SK-N-SH (cell line): ENCODE data around the gene CAD. TPM values are rescaled to one million over a fixed set of nuclear protein-coding genes. Genes with fewer than 3 reads are reported as not detected.

Experiments
- CTCF ChIA-PET: fragments of 300-600, 350-600 bp; formaldehyde crosslinking; extraction: SDS; loops from one replicate; lab custom pipeline; 2021; lab: Yijun Ruan, JAX
- POLR2A ChIA-PET: fragments of 350-600 bp; sonication (Branson Sonifier 250); formaldehyde crosslinking; extraction: SDS; loops from one replicate; lab custom pipeline; 2020; ENCODE audit warnings: antibody characterized with exemption, inconsistent platforms; lab: Yijun Ruan, JAX
- DNase-seq: peaks from one replicate; pipeline ENCODE4 v3.0.0; 2012
- H2AFZ ChIP-seq: fragments of 200-600 bp; sonication (generic); 2 replicates; pipeline ENCODE4 v1.8.1; 2016; ENCODE audit warnings: antibody characterized with exemption, mild to moderate bottlenecking, low read depth
- H3F3A ChIP-seq: fragments of 200-600 bp; sonication (generic); replicated peaks from 2 replicates; pipeline ENCODE3; 2016; ENCODE audit warnings: antibody characterized with exemption, mild to moderate bottlenecking; ENCODE audit not compliant: insufficient read depth
- H3K27ac ChIP-seq, 2 experiments: fragments of 200-500 bp in 1 of 2; fragments of 200-600 bp in 1 of 2; sonication (Bioruptor generic) in 1 of 2; sonication (generic), shearing (Covaris generic) in 1 of 2; 2 replicates each; pipeline versions ENCODE4 v1.5.1 to v1.6.1; 2014 to 2016; ENCODE audit warnings: low read depth in 2 of 2, inconsistent platforms in 1 of 2, low read length in 1 of 2, mild to moderate bottlenecking in 1 of 2, mixed read lengths in 1 of 2
- H3K27me3 ChIP-seq: fragments of 200-600 bp; sonication (generic), shearing (Covaris generic); 2 replicates; pipeline ENCODE4 v1.6.1; 2016; ENCODE audit warnings: mixed run types; ENCODE audit not compliant: insufficient read depth
- H3K36me3 ChIP-seq, 2 experiments: fragments of 200-500 bp in 1 of 2; fragments of 200-600 bp in 1 of 2; sonication (Bioruptor generic) in 1 of 2; sonication (generic) in 1 of 2; replicated peaks in 1 of 2; 2 replicates each; pipeline versions ENCODE3 to v1.5.1; 2014 to 2016; ENCODE audit warnings: low read length in 1 of 2, mild to moderate bottlenecking in 1 of 2; ENCODE audit not compliant: insufficient read depth in 2 of 2, control insufficient read depth in 1 of 2
- H3K4me1 ChIP-seq, 2 experiments: fragments of 200-500 bp in 1 of 2; fragments of 200-600 bp in 1 of 2; sonication (Bioruptor generic) in 1 of 2; sonication (generic), shearing (Covaris generic) in 1 of 2; 2 replicates each; pipeline versions ENCODE4 v1.5.1 to v1.6.1; 2014 to 2016; ENCODE audit warnings: low read depth in 1 of 2, low read length in 1 of 2, mixed run types in 1 of 2; ENCODE audit not compliant: insufficient read depth in 2 of 2, control insufficient read depth in 1 of 2
- H3K4me2 ChIP-seq: fragments of 200-600 bp; sonication (generic), shearing (Covaris generic); 2 replicates; pipeline ENCODE4 v1.6.1; 2017; ENCODE audit warnings: mixed run types
- H3K4me3 ChIP-seq, 2 experiments: fragments of 200-500 bp in 1 of 2; fragments of 200-600 bp in 1 of 2; sonication (Bioruptor generic) in 1 of 2; sonication (generic), shearing (Covaris generic) in 1 of 2; 2 replicates each; pipeline versions ENCODE4 v1.5.1 to v1.8.1; 2014 to 2016; ENCODE audit warnings: low read depth in 2 of 2, inconsistent platforms in 1 of 2, low read length in 1 of 2, mild to moderate bottlenecking in 1 of 2, mixed read lengths in 1 of 2, moderate library complexity in 1 of 2
- H3K79me2 ChIP-seq: fragments of 200-600 bp; sonication (generic); 2 replicates; pipeline ENCODE4 v1.8.1; 2017; ENCODE audit warnings: mild to moderate bottlenecking; ENCODE audit not compliant: insufficient read depth
- H3K9ac ChIP-seq: fragments of 200-600 bp; sonication (generic); 2 replicates; pipeline ENCODE4 v1.6.1; 2017; ENCODE audit warnings: mixed run types
- H3K9me2 ChIP-seq: fragments of 200-600 bp; sonication (generic); 2 replicates; pipeline ENCODE4 v1.6.1; 2017; ENCODE audit warnings: mixed run types
- H3K9me3 ChIP-seq: fragments of 200-600 bp; sonication (generic); 2 replicates; pipeline ENCODE4 v1.6.1; 2017; ENCODE audit warnings: mixed run types, mild to moderate bottlenecking, moderate library complexity
- H4K20me1 ChIP-seq: fragments of 200-600 bp; sonication (generic); 2 replicates; pipeline ENCODE4 v1.6.1; 2017; ENCODE audit warnings: mild to moderate bottlenecking, mixed run types; ENCODE audit not compliant: insufficient read depth
- EP300 ChIP-seq, 2 experiments: IDR thresholded peaks; 2 replicates each; pipeline versions ENCODE4 v1.4.0 to v1.6.1; 2012; ENCODE audit warnings: borderline replicate concordance in 1 of 2, low read depth in 1 of 2, low read length in 1 of 2
- FOSL2 ChIP-seq: IDR thresholded peaks from 2 replicates; pipeline ENCODE4 v1.4.0; 2012; ENCODE audit warnings: low read depth, mild to moderate bottlenecking, moderate library complexity, borderline replicate concordance
- MXI1 ChIP-seq: IDR thresholded peaks from 2 replicates; pipeline ENCODE4 v1.6.1; 2012; ENCODE audit warnings: mild to moderate bottlenecking, low read depth, low read length, improper control_type of control experiment
- NRF1 ChIP-seq: IDR thresholded peaks from 2 replicates; pipeline ENCODE4 v1.6.1; 2012; ENCODE audit warnings: low read depth, mild to moderate bottlenecking, low read length
- POLR2AphosphoS5 ChIP-seq: IDR thresholded peaks from 2 replicates; pipeline ENCODE4 v1.6.1; 2012; ENCODE audit warnings: low read depth, low read length
- RAD21 ChIP-seq: IDR thresholded peaks from 2 replicates; pipeline ENCODE4 v1.6.1; 2012; ENCODE audit warnings: mild to moderate bottlenecking, low read length
- RFX5 ChIP-seq: IDR thresholded peaks from 2 replicates; pipeline ENCODE4 v1.6.1; 2012; ENCODE audit warnings: mild to moderate bottlenecking, improper control_type of control experiment, low read length
- RXRA ChIP-seq: IDR thresholded peaks from 2 replicates; pipeline ENCODE4 v1.4.0; 2012; ENCODE audit warnings: low read depth, mild to moderate bottlenecking, borderline replicate concordance
- SIN3A ChIP-seq: IDR thresholded peaks from 2 replicates; pipeline ENCODE4 v1.6.1; 2012; ENCODE audit warnings: low read depth, mild to moderate bottlenecking, low read length, moderate library complexity, borderline replicate concordance
- SMC3 ChIP-seq: IDR thresholded peaks from 2 replicates; pipeline ENCODE4 v1.6.1; 2012; ENCODE audit warnings: low read depth, low read length, improper control_type of control experiment
- TEAD4 ChIP-seq: IDR thresholded peaks from 2 replicates; pipeline ENCODE4 v1.4.0; 2012; ENCODE audit warnings: mild to moderate bottlenecking, borderline replicate concordance; ENCODE audit not compliant: insufficient read depth
- WGBS: methylation state at CpG from one replicate; pipeline ENCODE4 v1.1.6; 2017; ENCODE audit warnings: low lambda C conversion rate; 5-methylcytosine and 5-hydroxymethylcytosine counted together
- polyA plus RNA-seq, 3 experiments: library from polyadenylated mRNA; depleted of rRNA; stranded (reverse); fragments of >200 nt; gene quantifications; 2 replicates each; pipeline ENCODE4 v1.2.3, GENCODE V29; 2012
- TF ChIP-seq, protein P1 (sequence below): fragments of 200-600 bp; sonication (generic); IDR thresholded peaks from 2 replicates; pipeline ENCODE4 v1.6.1; 2017; ENCODE audit warnings: antibody characterized with exemption, mild to moderate bottlenecking, moderate library complexity
- TF ChIP-seq, protein P2 (sequence below): IDR thresholded peaks from 2 replicates; pipeline ENCODE4 v1.4.0; 2012; ENCODE audit warnings: low read depth, borderline replicate concordance

CAD gene
- polyA plus RNA-seq, 1 of the 3 experiments (the other 2 are of a cell fraction) = 47.6 TPM

DNA sequence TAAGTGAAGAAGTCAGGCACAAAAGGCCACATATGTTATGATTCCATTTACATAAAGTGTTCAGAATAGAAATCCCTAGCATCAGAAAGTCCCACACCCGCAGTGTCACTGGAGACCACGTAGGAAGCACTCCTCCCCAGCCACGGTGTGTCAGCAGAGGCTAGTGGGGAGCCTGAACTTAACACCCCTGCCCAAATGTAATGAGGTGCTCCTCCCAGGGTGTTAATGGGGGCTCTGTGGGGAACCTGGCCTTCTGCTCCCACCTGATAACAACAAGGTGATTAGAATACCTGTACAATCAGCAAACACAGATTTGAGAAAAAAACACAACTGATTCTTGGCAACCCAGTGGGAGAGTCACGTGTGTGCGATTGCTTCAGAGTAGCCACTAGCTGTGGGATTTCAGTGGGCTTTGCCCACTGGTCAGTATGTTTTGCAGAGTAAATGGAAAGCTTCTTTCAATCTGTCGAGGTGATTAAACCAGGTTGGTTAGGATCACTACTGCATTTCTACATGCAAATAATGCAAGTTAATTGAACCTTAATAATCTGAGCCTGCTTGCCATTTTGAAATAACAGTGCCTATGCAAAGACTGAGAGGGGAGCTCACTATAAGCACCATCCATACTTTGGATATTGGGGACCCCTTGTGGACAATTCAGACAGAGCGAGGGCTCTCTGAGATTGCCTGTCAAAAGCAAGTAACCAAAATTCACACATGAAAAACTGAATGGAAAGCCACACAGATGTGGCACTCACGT is 25.9 kb upstream of the CAD start:
- 36% methylated on average over 8 of the region's 8 CpGs for WGBS
- no peak overlapping the region for H3K9ac ChIP-seq
- CTCF ChIA-PET = interaction anchor here (0.5 to 4.4 kb wide), 59 partner anchors 8 to 346 kb away, joined by 3 to 131 read pairs (median 6); partner anchors contain the start of genes ABHD1, ATRAID, CAD and CGREF1
- H3K9me3 ChIP-seq = no peaks in the 10 kb centered on the region
- no peak overlapping the region for H3K4me3 ChIP-seq
- POLR2A ChIA-PET = interaction anchor here (1.0 to 1.2 kb wide), 4 partner anchors 57 to 104 kb away, joined by 3 to 6 read pairs (median 4); partner anchors contain the start of genes KHK and PREB
- peak; percentile 24; the same call in 1 of the 2 replicates for TF ChIP-seq NRF1
- no peak for TF ChIP-seq RXRA
- TF ChIP-seq, protein P1, sequence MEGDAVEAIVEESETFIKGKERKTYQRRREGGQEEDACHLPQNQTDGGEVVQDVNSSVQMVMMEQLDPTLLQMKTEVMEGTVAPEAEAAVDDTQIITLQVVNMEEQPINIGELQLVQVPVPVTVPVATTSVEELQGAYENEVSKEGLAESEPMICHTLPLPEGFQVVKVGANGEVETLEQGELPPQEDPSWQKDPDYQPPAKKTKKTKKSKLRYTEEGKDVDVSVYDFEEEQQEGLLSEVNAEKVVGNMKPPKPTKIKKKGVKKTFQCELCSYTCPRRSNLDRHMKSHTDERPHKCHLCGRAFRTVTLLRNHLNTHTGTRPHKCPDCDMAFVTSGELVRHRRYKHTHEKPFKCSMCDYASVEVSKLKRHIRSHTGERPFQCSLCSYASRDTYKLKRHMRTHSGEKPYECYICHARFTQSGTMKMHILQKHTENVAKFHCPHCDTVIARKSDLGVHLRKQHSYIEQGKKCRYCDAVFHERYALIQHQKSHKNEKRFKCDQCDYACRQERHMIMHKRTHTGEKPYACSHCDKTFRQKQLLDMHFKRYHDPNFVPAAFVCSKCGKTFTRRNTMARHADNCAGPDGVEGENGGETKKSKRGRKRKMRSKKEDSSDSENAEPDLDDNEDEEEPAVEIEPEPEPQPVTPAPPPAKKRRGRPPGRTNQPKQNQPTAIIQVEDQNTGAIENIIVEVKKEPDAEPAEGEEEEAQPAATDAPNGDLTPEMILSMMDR = peak; percentile 95
- TF ChIP-seq SIN3A = 0 out of 2 replicates have a peak, but pooled peaks have one; percentile 53
- peak; percentile 97 for TF ChIP-seq SMC3
- TF ChIP-seq, protein P2, sequence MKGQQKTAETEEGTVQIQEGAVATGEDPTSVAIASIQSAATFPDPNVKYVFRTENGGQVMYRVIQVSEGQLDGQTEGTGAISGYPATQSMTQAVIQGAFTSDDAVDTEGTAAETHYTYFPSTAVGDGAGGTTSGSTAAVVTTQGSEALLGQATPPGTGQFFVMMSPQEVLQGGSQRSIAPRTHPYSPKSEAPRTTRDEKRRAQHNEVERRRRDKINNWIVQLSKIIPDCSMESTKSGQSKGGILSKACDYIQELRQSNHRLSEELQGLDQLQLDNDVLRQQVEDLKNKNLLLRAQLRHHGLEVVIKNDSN = no peak
- TF ChIP-seq MXI1 = peak; percentile 79
- no peak for TF ChIP-seq POLR2AphosphoS5
- TF ChIP-seq FOSL2 = no peak
- peak; percentile 98 for TF ChIP-seq RAD21
- 0 out of 4 replicates have a peak, but pooled peaks of 1 of the 2 experiments have one; percentile 20 for TF ChIP-seq EP300 (IDR thresholded peaks at IDR 0.05; ENCODE audit: borderline replicate concordance in 1 of 2, low read depth in 1 of 2, low read length in 1 of 2)
- TF ChIP-seq RFX5 = peak; percentile 44; the same call in 1 of the 2 replicates
- no peak for TF ChIP-seq TEAD4
- peak; percentile 84 for DNase-seq
- no peaks in the 10 kb centered on the region for H3K27me3 ChIP-seq
- H3K9me2 ChIP-seq = no peaks in the 10 kb centered on the region
- no peak overlapping the region for H2AFZ ChIP-seq
- no peaks in the 10 kb centered on the region for H3K4me1 ChIP-seq
- H3K4me2 ChIP-seq = no peak overlapping the region
- H3F3A ChIP-seq = no peaks in the 10 kb centered on the region
- no peaks in the 10 kb centered on the region for H3K36me3 ChIP-seq
- no peak overlapping the region for H3K27ac ChIP-seq
- H4K20me1 ChIP-seq = no peaks in the 10 kb centered on the region
- H3K79me2 ChIP-seq = no peaks in the 10 kb centered on the region
